ENCODE results near the gene FBXW11.

DNA sequence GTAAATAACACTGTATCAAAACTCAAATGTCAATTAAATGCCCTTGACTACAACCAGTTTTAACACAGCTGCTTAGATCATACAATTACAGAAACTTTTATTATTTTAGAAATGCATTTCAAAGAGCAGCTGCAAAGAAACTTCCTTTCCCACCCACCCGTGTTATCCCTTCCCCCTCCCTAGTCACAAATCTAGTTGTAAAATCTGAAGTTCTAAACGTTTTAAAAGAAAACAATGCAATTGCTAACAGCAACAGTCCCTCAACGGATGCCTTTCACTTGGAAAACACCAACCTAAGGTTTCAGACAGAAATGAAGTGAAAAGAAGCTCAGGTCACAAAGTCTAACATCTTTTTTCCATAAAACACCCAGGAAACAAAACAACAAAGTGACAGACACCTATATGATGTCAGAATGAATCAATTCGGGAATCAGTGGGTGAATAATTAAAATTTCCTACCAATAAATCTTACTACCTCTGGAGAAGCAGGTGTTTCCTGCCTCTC lies 100.3 kb downstream of the FBXW11 start:
- TF ChIP-seq, protein P1, sequence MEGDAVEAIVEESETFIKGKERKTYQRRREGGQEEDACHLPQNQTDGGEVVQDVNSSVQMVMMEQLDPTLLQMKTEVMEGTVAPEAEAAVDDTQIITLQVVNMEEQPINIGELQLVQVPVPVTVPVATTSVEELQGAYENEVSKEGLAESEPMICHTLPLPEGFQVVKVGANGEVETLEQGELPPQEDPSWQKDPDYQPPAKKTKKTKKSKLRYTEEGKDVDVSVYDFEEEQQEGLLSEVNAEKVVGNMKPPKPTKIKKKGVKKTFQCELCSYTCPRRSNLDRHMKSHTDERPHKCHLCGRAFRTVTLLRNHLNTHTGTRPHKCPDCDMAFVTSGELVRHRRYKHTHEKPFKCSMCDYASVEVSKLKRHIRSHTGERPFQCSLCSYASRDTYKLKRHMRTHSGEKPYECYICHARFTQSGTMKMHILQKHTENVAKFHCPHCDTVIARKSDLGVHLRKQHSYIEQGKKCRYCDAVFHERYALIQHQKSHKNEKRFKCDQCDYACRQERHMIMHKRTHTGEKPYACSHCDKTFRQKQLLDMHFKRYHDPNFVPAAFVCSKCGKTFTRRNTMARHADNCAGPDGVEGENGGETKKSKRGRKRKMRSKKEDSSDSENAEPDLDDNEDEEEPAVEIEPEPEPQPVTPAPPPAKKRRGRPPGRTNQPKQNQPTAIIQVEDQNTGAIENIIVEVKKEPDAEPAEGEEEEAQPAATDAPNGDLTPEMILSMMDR (IDR thresholded peaks at IDR 0.05): no peak
- TF ChIP-seq HDAC2 (IDR thresholded peaks at IDR 0.05): no peak
- no peak for TF ChIP-seq POLR2A (IDR thresholded peaks at IDR 0.05; ENCODE audit: low read length)
- TF ChIP-seq NR3C1 (IDR thresholded peaks at IDR 0.05): no peak
- TF ChIP-seq MYC (IDR thresholded peaks at IDR 0.05; ENCODE audit: borderline replicate concordance, low read length): no peak
- TF ChIP-seq CEBPB (IDR thresholded peaks at IDR 0.05): no peak
- TF ChIP-seq TP53 (CRISPR knock-in tag; IDR thresholded peaks at IDR 0.05): no peak
- TF ChIP-seq CHD2 (IDR thresholded peaks at IDR 0.05; ENCODE audit: low read length, partially characterized antibody): no peak
